Left lobe of liver (tissue), 2 donors: ENCODE data around the gene SLC35E2B. TPM values are rescaled to one million over a fixed set of nuclear protein-coding genes. Genes with fewer than 3 reads are reported as not detected.
"Not testable (repeated sequence)": the region's sequence is repeated elsewhere in the genome, so short reads cannot be mapped to it uniquely, and the experiment has no call there.

Experiments used
- ATAC-seq: fragments of 200-7000 bp; cut with Tn5 transposase; one replicate; pipeline ENCODE4 v1.9.1; 2020; ENCODE audit warnings: mild to moderate bottlenecking, moderate library complexity
- DNase-seq: peaks from one replicate; pipeline ENCODE4 v3.0.0-alpha.2; 2020; ENCODE audit warnings: low spot score
- total RNA-seq: library from RNA; stranded (reverse); gene quantifications from one replicate; pipeline ENCODE4 v1.2.1, GENCODE V29; 2021
- donor health status: DM: no; HTN: no; CAD: no; lungs with moderate emphysema.
- donor health status: DM: no; HTN: yes; CAD: no.

SLC35E2B gene
- total RNA-seq, 1 donor from 2014 or later: 18.6 TPM

DNA sequence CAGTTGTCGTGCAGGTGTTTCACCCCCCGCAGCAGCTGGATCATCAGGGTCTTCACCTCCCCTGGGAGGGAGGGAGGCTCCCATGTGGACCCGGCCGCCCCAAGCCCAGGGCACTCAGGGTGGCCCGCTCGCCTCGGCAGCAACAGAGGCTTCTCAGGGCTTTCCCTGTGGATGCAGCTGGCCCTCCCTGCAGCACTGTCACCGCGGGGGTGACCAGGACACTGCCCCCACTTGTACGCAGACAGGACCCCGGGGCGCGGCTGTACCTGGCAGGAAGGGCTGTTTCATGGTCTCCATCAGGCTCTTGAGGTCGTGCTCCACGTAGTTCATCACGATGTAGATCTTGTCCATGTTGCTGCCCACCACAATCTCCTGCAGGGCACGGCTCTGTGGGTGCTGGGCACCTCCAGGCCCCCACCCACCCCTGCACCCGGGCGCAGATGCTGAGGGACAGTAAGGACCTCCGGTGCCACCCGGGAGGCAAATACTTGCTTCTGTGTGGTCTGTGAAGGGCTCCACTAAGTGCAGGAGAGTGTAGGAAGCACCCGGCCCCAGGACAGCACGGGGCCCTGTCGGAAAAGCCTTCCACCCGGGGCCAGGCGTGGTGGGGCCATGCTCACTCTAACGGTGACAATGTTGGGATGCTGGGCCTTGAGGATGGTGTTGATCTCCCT is 11.8 kb upstream of the SLC35E2B start:
- not testable (repeated sequence) for ATAC-seq, DNase-seq

DNA sequence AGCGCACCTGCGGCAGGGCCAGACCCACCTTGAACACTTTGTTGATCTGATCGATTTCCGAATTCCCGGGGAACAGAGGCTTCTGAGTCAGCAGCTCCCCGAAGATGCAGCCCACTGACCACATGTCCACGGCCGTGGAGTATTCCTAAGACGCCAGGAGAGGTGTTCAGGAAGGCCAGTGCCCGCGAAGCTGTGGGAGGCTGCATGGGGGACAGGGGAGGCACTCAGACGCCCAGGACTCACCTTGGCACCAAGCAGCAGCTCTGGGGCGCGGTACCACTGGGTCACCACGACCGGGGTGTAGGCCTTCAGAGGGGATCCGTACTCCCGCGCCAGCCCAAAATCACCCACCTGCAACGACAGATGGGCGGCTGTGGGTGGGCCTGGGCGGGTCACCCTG is 11.2 kb upstream of the SLC35E2B start:
- no peak for ATAC-seq
- no peak for DNase-seq

DNA sequence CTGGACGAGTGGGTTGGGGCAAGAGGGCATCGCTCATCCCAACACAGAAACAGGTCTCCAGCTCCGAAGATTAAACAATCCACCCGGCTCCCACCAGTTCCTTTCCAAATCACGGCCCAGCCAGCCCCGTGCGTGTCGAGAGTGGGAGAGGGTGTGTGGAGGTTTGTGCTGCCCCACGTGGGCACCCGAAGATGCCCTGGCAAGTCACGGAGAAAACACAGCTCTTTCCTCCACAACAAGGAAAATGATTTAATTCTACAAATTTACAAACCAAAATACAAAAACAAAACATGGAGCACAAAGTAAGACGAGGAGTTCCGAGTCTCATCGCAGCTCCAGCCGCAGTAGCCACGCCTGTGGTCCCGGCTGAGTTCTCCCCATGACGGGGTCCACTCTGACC is 9.9 kb upstream of the SLC35E2B start:
- ATAC-seq, DNase-seq: not testable (repeated sequence)

DNA sequence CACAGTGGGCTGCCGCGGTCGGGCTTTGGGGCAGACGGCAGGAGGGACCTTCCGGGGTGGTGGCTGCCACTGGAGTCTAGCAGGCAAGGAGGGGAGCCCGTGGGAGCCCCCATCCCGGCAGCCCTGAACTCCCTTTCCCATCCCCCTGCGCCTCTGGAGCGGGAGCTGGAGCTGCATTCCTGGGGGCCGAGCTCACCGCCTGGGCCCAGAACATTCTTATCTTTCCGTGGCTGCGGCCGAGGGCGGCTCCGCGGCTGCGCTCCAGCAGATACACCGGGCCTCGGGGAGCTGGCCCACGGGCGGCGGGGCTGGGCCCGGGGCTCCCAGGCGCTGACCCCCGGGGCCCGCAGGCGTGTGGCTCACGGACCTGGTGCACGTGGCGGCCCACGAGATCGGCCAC is 8.0 kb upstream of the SLC35E2B start:
- not testable (repeated sequence) for DNase-seq
- peak; percentile 10 for ATAC-seq

DNA sequence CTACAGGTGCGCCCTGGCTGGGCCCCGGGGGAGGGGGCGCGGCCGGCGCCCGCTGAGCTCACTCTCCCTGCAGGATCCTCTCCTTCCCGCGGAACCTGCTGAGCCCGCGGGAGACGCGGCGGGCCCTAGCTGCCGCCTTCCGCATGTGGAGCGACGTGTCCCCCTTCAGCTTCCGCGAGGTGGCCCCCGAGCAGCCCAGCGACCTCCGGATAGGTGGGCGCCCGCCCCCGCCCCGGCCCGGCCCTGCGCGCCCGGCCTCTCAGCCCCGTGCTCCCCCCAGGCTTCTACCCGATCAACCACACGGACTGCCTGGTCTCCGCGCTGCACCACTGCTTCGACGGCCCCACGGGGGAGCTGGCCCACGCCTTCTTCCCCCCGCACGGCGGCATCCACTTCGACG is 7.5 kb upstream of the SLC35E2B start:
- not testable (repeated sequence) for ATAC-seq, DNase-seq

DNA sequence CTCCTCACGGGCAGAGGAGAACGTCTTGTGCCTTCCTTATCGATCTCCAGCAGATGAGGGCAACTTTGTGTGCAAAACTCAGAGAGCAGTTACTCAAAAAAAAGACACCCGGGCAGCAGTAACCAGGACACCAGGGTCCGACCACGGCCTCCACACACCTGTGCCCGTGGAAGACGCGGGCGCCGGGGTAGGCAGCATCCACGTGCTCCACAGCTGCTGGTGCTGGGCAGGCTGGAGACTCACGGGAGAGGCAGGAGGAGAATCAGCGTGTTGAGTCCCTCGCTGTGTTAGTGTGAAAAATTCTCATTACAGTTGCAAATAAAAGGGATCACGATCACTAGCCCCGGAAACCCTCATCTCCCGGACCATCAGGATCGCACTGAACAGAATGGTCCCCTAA is 6.5 kb upstream of the SLC35E2B start:
- not testable (repeated sequence) for DNase-seq, ATAC-seq

DNA sequence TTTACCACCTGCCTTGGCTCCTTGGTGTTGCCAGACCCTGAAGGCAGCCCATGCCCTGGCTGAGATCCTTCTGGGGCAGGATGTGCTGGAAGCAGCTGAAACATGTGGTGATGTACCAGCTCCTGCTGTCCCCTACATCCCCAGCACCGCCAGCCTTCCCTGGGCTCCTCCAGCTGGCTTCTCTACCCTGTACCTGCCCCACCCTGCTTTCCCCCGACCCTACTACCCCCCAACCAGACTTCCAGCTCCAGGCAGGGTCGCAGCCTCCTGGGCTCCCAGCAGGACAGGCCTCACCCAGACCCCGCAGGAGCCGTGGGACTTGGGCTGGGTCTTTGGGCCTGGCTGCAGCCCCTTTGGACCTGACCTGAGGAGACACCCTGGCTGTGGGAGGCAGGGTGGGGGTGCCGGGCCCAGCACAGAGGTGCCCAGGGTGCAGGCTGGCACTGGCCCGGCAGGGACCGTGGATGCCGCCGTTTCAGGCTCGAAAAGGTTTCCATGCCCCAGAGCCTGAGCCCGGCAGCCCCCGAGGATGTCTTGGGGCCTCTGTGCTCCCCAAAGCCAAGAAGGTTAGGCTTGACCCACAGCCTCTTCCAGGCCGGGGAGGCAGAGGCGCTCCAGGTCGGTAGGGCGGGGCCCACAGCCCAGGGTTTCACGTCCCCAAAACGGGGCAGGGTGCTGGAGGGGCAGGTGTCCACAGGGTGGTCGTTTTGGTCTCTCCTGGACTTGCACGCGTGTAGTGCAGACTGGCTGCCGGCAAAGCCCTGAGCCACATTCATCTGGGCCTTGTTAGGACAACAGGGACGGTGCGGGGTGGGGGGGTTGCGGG is 5.0 kb upstream of the SLC35E2B start:
- ATAC-seq, DNase-seq: not testable (repeated sequence)

DNA sequence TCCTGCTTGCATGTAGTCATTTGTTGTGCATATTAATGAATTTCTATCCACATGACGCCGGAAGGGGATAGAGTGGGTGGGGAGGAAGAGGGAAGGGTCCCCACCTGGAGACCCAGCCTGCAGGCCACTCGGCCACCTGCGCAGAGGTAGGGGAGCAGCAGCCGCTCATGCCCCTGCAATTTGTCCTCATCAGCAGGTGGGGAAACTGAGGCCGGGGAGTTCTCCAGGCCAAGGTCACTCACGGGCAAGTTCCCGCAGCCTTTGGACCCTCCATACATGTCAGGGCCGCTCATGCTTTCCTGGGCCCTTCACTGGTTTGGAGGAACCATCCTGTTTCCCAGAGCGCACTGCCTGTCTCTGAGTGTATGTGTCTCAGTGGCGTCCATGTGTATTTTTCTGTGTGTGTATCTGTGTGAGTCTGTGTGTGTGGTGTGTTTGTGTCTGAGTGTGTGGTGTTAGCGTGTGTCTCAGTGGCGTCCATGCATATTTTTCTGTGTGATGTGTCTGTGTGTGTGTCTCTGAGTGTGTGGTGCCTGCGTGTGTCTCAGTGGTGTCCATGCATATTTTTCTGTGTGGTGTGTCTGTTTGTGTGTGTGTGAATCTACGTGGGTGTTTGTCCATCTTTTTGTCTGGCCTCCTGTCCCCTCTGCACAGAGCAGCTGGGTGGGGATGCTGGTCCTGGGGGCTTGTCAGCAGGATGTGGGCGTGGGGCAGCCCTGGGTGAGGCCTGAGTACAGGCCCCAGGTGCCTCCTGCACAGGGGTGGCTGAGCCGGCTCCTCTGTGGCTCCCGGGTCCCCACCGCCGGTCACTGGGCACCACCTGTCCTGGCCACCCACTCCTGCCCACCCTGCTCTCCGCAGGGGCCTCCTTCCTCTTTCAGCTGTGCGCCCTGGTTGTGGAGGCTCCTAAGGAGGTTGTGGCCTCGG is 4.1 kb upstream of the SLC35E2B start:
- not testable (repeated sequence) for ATAC-seq, DNase-seq

DNA sequence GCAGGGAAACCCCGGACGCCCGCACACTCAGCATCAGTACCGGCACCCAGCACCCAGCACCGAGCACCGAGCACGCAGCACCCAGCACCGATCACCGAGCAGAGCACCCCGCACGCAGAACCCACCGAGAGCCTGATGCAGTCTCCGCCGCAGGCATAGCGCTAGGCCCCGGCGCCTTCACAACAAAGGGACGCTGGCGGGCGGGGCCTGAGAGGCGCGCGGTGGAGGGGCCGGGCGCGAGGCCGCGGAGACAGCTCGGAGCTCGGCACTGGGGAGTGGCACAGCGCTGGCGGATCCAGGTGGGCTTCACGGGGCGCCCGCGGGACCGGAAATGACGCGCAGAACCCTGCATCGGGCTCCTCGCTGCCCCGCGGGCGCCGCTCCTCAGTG is 276 bp downstream of the SLC35E2B start:
- ATAC-seq: peak; percentile 80
- peak; percentile 68 for DNase-seq

DNA sequence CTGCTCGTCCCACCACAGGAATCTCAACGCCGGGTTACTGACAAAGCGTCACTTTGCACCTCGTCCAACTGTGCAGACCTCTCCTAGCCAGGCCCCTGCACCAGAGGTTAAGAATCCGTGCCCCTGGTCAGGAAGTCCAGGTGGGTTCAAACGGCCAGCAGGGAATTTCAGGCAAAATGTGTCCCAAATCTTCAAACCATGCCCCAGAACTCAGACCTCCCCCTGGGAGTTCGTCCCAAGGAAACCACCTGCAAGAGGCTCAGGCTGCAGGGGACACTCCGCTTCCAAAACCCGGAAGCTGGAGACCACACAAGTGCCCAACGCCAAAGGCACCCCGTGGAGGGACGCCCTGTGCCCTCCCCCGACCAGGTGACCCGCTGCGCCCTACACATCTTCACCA is 1.2 kb downstream of the SLC35E2B start:
- ATAC-seq, DNase-seq: not testable (repeated sequence)

DNA sequence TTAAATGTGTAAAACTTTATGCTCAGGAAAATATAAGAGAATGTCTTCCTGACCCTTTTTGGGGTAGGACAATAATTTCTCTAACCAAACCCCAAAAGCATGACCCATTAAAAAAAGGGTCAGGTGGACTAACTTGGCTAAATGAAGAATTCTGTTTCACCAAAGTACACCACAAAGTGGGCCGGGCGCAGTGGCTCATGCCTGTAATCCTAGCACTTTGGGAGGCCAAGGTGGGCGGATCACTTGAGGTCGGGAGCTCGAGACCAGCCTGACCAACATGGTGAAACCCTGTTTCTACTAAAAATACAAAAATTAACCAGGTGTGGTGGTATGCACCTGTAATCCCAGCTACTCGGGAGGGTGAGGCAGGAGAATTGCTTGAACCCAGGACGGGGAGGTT is 3.1 kb downstream of the SLC35E2B start:
- not testable (repeated sequence) for DNase-seq, ATAC-seq

DNA sequence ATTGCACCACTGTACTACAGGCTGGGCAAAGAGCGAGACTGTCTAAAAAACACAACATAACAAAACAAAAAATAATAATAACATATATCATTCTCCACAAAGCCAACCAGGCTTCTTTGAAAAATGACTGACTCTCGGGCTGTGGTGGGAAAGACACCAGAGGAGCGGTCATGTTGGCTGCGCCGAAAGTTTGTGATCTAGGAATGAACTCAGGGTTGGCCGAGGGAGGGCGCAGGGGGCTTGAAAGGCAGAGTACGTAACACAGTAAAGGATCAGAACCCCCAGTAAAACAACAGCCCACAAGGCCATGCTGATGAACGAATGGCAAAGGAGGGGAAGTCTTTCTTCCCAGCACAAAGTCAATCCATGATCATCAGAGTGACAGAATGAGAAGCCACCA is 4.7 kb downstream of the SLC35E2B start:
- DNase-seq (peak; percentile 32), ATAC-seq (no peak)

DNA sequence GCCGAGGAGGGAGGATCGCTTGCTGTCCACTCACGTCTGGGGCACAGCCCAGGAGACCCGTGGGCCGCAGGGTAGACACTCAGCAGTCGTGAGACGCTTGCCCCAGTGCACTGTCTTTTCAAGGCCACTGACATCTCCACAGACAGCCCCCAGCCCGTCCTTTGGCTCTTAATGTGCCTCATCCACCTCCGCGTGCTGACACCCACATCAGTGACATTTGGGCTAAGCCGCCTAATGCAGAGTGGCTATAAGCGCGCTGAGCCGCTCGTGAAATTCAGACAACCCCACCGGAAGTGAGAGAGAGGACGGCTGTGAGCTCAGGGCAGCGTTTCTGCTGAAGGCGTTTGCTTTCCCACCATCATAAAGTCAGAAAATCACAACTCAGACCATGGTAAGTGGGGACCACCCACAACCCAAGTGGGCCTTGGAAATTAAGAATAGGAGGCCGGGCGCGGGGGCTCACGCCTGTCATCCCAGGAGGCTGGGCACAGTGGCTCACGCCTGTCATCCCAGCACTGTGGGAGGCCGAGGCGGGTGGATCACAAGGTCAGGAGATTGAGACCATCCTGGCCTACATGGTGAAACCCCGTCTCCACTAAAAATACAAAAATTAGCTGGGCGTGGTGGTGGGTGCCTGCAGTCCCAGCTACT is 8.4 kb downstream of the SLC35E2B start:
- DNase-seq: no peak
- ATAC-seq: no peak

DNA sequence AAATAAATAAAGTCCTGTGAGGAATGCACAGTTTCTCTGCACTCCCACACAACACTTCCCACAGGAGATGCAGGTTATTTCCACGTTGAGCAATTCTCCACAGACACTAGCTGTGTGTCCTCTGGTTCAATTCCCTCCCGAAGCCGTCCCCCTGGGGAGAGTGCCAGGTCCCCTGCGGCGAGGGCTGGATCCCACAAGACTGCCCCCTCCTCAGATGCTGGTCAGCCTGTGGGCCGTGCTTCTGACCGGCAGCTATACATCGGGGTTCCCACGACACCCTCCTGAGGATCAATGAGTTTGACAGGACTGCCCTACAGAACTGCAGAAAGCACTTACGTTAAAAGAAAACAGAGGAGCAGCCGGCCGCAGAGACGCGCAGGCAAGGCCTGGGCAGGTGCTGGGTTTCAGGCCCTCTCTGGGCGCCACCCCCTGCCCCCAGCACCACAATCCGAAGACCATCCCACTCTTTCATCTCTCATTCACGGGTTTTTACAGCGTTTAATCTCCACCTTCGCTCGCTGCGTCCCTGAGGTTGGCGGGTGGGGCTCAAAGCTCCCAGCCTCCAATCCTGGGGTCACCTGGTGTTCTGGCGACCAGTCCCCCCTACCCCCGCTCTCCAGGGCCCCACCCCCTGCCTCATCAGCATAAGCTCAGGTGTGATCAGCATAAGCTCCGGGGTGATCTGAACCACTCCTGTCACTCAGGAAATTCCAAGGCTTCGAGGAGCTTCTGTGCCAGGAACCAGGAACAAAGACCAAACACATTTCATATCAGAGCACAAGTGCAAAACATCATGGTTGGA is 9.3 kb downstream of the SLC35E2B start:
- peak; percentile 42 for DNase-seq
- no peak for ATAC-seq

DNA sequence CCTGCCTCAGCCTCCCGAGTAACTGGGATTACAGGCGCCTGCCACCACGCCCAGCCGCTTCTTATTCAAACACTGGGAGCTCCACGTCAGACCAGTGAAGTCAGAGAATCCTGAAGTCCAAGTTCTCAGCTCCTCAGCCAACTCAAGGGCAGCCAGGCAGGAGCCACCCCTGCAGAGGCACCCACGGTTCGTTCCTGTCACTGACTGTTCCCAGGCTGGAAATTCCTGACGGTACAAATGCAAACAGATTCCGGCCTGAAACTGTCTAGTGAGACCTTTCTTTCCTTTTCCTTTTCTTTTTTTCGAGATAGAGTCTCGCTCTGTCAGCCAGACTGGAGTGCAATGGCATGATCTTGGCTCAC is 11.7 kb downstream of the SLC35E2B start:
- ATAC-seq: no peak
- DNase-seq: peak; percentile 23

DNA sequence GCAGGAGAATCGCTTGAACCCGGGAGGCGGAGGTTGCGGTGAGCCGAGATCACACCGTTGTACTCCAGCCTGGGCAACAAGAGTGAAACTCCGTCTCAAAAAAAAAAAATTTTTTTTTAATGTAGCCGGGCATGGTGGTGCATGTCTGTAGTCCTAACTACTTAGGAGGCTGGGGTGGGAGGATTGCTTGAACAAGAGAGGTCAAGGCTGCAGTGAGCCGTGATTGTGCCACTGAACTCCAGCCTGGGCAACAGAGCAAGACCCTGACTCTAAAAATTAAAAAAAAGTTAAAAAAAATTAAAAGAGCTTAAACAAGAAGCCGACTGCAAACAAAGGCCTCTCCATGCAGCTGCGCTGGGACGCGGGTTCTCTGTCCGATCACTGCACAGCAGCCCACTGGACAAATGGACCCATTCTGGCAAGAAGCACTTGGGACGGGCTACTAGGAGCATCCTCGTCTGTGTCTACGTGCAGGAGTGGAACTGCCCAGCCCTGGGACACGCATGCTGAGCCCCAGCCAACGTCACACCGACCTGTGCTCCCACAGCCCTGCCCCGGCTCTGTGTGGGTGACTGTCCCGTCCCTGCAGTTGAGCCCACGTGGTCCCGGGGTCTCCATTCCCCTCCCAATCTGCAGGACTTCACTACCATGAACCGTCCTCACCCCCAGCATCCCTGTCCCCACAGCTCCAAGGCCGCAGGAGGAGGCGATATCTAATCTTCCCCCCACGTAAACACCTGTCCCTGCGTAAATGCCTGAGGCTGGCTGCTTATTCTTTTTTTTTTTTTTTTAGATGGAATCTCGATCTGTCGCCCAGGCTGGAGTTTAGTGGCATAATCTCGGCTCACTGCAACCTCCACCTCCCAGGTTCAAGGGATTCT is 12.3 kb downstream of the SLC35E2B start:
- ATAC-seq (no peak), DNase-seq (peak; percentile 46)

DNA sequence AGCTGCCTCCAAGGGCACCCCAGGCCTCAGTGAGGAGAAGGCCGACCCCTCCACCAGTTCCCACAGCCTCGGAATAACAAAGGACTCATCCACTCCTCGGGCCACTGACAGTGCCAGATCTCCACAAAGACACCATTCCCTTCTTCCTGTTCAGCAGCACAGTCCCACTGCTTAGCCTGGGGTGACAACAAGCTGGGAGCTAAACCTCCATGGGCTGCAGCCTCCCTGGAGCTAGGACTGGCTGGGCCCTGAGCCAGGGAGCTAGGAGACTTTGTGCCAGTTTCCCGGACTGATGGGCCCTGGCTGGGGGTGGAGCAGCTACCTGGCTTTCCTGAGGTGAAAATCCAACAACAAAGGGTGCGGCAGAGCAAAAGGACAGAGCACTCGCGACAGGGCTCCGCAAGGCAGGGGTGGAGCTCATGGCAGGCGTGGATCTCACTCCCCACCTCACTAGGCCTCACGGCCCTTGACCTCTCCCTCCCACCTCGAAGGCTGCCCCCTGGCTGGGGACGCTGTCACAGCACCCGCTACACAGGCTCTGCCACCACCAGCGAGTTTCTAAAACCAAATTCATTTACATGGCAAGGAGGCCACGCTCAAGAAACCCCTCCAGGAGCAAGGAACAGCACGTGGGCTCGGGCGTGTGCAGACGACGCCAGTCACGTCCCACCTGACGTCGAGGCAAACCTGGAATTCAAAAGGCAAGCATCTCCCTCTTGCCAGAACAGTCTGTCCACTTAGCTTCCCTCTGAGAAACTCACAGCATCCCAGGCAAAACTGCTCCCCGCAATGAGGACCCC is 13.8 kb downstream of the SLC35E2B start:
- ATAC-seq (peak; percentile 93), DNase-seq (peak; percentile 87)
